Endothelial cell of umbilical vein (primary cell): ENCODE results near the gene OTUD3.
"Not testable (repeated sequence)": the region's sequence is repeated elsewhere in the genome, so short reads cannot be mapped to it uniquely, and the experiment has no call there.

Experiments used
- EZH2 ChIP-seq: IDR thresholded peaks from 2 replicates; pipeline ENCODE4 v1.6.1; 2012; ENCODE audit warnings: borderline replicate concordance, low read depth, mild to moderate bottlenecking, moderate library complexity, low read length, inconsistent platforms; ENCODE audit not compliant: severe bottlenecking
- GATA2 ChIP-seq: IDR thresholded peaks from 2 replicates; pipeline ENCODE4 v1.7.0; 2011; ENCODE audit warnings: low read depth, mild to moderate bottlenecking, moderate library complexity, mixed read lengths, low read length; ENCODE audit not compliant: insufficient read length, insufficient read depth
- POLR2A ChIP-seq: IDR thresholded peaks from 2 replicates; pipeline ENCODE4 v1.6.1; 2012; ENCODE audit warnings: low read depth, mild to moderate bottlenecking, control low read depth, low read length
- POLR2AphosphoS5 ChIP-seq: IDR thresholded peaks from 2 replicates; pipeline ENCODE4 v1.6.1; 2012; ENCODE audit warnings: low read depth, mild to moderate bottlenecking, control low read depth, low read length, moderate library complexity; ENCODE audit not compliant: insufficient read depth
- TF ChIP-seq, protein P1 (sequence below), 2 donors: IDR thresholded peaks; 1 replicate in 1 of 2; 2 replicates in 1 of 2; pipeline ENCODE4 v1.5.1; 2011; ENCODE audit warnings: low read length in 2 of 2, mild to moderate bottlenecking in 2 of 2, moderate library complexity in 2 of 2, control low read depth in 1 of 2, inconsistent platforms in 1 of 2, low read depth in 1 of 2; ENCODE audit not compliant: insufficient read depth in 1 of 2; ENCODE audit errors: extremely low read depth in 1 of 2
- TF ChIP-seq, protein P2 (sequence below): IDR thresholded peaks from 2 replicates; pipeline ENCODE4 v1.6.1; 2011; ENCODE audit not compliant: insufficient read depth, insufficient read length

DNA sequence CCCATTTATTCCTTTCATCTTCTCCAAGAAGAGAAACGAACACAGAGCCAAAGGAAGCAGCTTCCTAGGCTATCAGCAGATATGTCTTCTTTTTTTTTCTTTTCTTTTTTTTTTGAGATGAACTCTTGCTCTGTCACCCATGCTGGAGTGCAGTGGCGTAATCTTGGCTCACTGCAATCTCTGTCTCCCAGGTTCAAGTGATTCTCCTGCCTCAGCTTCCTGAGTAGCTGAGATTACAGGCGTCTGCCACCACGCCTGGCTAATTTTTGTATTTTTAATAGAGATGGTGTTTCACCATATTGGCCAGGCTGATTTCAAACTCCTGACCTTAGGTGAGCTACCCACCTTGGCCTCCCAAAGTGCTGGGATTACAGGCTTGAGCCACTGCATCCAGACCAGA, 13.6 kb upstream of the OTUD3 start:
- not testable (repeated sequence) for TF ChIP-seq POLR2AphosphoS5, POLR2A, EZH2, GATA2
- TF ChIP-seq, protein P1, sequence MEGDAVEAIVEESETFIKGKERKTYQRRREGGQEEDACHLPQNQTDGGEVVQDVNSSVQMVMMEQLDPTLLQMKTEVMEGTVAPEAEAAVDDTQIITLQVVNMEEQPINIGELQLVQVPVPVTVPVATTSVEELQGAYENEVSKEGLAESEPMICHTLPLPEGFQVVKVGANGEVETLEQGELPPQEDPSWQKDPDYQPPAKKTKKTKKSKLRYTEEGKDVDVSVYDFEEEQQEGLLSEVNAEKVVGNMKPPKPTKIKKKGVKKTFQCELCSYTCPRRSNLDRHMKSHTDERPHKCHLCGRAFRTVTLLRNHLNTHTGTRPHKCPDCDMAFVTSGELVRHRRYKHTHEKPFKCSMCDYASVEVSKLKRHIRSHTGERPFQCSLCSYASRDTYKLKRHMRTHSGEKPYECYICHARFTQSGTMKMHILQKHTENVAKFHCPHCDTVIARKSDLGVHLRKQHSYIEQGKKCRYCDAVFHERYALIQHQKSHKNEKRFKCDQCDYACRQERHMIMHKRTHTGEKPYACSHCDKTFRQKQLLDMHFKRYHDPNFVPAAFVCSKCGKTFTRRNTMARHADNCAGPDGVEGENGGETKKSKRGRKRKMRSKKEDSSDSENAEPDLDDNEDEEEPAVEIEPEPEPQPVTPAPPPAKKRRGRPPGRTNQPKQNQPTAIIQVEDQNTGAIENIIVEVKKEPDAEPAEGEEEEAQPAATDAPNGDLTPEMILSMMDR (IDR thresholded peaks at IDR 0.05; ENCODE audit: extremely low read depth in 1 of 2, insufficient read depth in 1 of 2, low read depth in 1 of 2, low read length in 2 of 2), result not testable (repeated sequence)
- TF ChIP-seq, protein P2, sequence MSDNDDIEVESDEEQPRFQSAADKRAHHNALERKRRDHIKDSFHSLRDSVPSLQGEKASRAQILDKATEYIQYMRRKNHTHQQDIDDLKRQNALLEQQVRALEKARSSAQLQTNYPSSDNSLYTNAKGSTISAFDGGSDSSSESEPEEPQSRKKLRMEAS, result not testable (repeated sequence)
